WTC11 (cell line): ENCODE measurements around the gene CDH13. TPM values are rescaled to one million over a fixed set of nuclear protein-coding genes. Genes with fewer than 3 reads are reported as not detected.

Experiments used
- ATAC-seq: fragments of 200-7000 bp; cut with Tn5 transposase; 2 replicates; pipeline ENCODE4 v1.10.0; 2021; ENCODE audit warnings: mild to moderate bottlenecking, moderate library complexity
- CTCF ChIA-PET: fragments of 300-600 bp; sonication (Branson Sonifier 250); formaldehyde crosslinking; loops from one replicate; lab custom pipeline; 2021; ENCODE audit warnings: antibody characterized with exemption; lab: Charles Lee
- POLR2A ChIA-PET: fragments of 350-600 bp; sonication (Branson Sonifier 250); formaldehyde crosslinking; loops from one replicate; lab custom pipeline; 2021; ENCODE audit warnings: antibody characterized with exemption; lab: Charles Lee
- DNase-seq: peaks from one replicate; pipeline ENCODE4 v3.0.0; 2021; ENCODE audit warnings: low spot score
- H3K27ac Mint-ChIP-seq: 2 replicates; pipeline ENCODE4 v1.8.0; 2021; ENCODE audit warnings: mixed read lengths
- H3K27me3 Mint-ChIP-seq: 2 replicates; pipeline ENCODE4 v1.8.0; 2021; ENCODE audit warnings: low read depth, mild to moderate bottlenecking, moderate library complexity, mixed read lengths
- H3K36me3 Mint-ChIP-seq: 2 replicates; pipeline ENCODE4 v1.8.0; 2021; ENCODE audit warnings: mixed read lengths
- H3K4me1 Mint-ChIP-seq: 2 replicates; pipeline ENCODE4 v1.8.0; 2022; ENCODE audit warnings: mixed read lengths
- H3K4me3 Mint-ChIP-seq: 2 replicates; pipeline ENCODE4 v1.8.0; 2021; ENCODE audit warnings: mild to moderate bottlenecking, moderate library complexity, mixed read lengths
- H3K9me3 Mint-ChIP-seq: 2 replicates; pipeline ENCODE4 v1.8.0; 2021; ENCODE audit warnings: mixed read lengths
- ATF2 ChIP-seq: sonication (generic); formaldehyde crosslinking; IDR thresholded peaks from 2 replicates; pipeline ENCODE4 v1.8.1; 2022; ENCODE audit warnings: low read depth, missing genetic modification reagents, borderline replicate concordance
- CBFB ChIP-seq: sonication (generic); formaldehyde crosslinking; IDR thresholded peaks from 2 replicates; pipeline ENCODE4 v1.8.1; 2022; ENCODE audit warnings: mild to moderate bottlenecking, low read depth, missing genetic modification reagents
- CREM ChIP-seq: sonication (generic); formaldehyde crosslinking; IDR thresholded peaks from 2 replicates; pipeline ENCODE4 v1.8.1; 2022; ENCODE audit warnings: mild to moderate bottlenecking, missing genetic modification reagents, moderate library complexity
- EMX1 ChIP-seq: fragments of 250-450 bp; sonication (Bioruptor Pico); IDR thresholded peaks from 2 replicates; pipeline ENCODE4 v1.8.0; 2021; ENCODE audit warnings: mild to moderate bottlenecking
- ESRRA ChIP-seq: sonication (generic); formaldehyde crosslinking; IDR thresholded peaks from 2 replicates; pipeline ENCODE4 v1.8.1; 2022; ENCODE audit warnings: mild to moderate bottlenecking, missing genetic modification reagents, borderline replicate concordance
- GRHL2 ChIP-seq: fragments of 250-450 bp; sonication (Bioruptor Pico); IDR thresholded peaks from 2 replicates; pipeline ENCODE4 v1.8.0; 2022; ENCODE audit warnings: mild to moderate bottlenecking, moderate library complexity; ENCODE audit not compliant: insufficient replicate concordance, severe bottlenecking
- GTF2I ChIP-seq: fragments of 250-450 bp; sonication (Bioruptor Pico); conservative IDR thresholded peaks from 2 replicates; pipeline ENCODE4 v1.4.0; 2021; ENCODE audit warnings: mild to moderate bottlenecking
- JUN ChIP-seq: sonication (generic); formaldehyde crosslinking; IDR thresholded peaks from 2 replicates; pipeline ENCODE4 v1.8.0; 2023; ENCODE audit warnings: mild to moderate bottlenecking, missing genetic modification reagents
- MYBL2 ChIP-seq: sonication (generic); formaldehyde crosslinking; IDR thresholded peaks from 2 replicates; pipeline ENCODE4 v1.8.1; 2023; ENCODE audit warnings: mild to moderate bottlenecking, moderate library complexity, missing genetic modification reagents
- NFYB ChIP-seq: sonication (generic); formaldehyde crosslinking; conservative IDR thresholded peaks from 2 replicates; pipeline ENCODE4 v1.8.0; 2022; ENCODE audit warnings: low read depth, missing genetic modification reagents
- NR3C1 ChIP-seq: sonication (generic); formaldehyde crosslinking; conservative IDR thresholded peaks from 2 replicates; pipeline ENCODE4 v1.8.1; 2023; ENCODE audit warnings: low read depth, mild to moderate bottlenecking, missing genetic modification reagents
- PRRX2 ChIP-seq: fragments of 250-450 bp; sonication (Bioruptor Pico); IDR thresholded peaks from 2 replicates; pipeline ENCODE4 v1.8.0; 2021; ENCODE audit warnings: mild to moderate bottlenecking
- RORB ChIP-seq: fragments of 250-450 bp; sonication (Bioruptor Pico); IDR thresholded peaks from 2 replicates; pipeline ENCODE4 v1.9.0; 2021; ENCODE audit warnings: mild to moderate bottlenecking
- TP53 ChIP-seq: sonication (generic); formaldehyde crosslinking; IDR thresholded peaks from 2 replicates; pipeline ENCODE4 v1.8.1; 2023; ENCODE audit warnings: mild to moderate bottlenecking, missing genetic modification reagents
- ZBTB21 ChIP-seq: sonication (generic); formaldehyde crosslinking; IDR thresholded peaks from 2 replicates; pipeline ENCODE4 v1.8.1; 2023; ENCODE audit warnings: mild to moderate bottlenecking, missing genetic modification reagents, borderline replicate concordance
- ZNF121 ChIP-seq: sonication (generic); formaldehyde crosslinking; IDR thresholded peaks from 2 replicates; pipeline ENCODE4 v1.8.0; 2023; ENCODE audit warnings: missing genetic modification reagents
- ZNF263 ChIP-seq: sonication (generic); formaldehyde crosslinking; IDR thresholded peaks from 2 replicates; pipeline ENCODE4 v1.8.1; 2022; ENCODE audit warnings: low read depth, mild to moderate bottlenecking, moderate library complexity, missing genetic modification reagents
- ZNF317 ChIP-seq: sonication (generic); formaldehyde crosslinking; IDR thresholded peaks from 2 replicates; pipeline ENCODE4 v1.8.1; 2023; ENCODE audit warnings: low read depth, mild to moderate bottlenecking, moderate library complexity, missing genetic modification reagents, borderline replicate concordance
- ZNF396 ChIP-seq: fragments of 250-450 bp; sonication (Bioruptor Pico); IDR thresholded peaks from 2 replicates; pipeline ENCODE4 v1.8.0; 2021; ENCODE audit warnings: mild to moderate bottlenecking, moderate library complexity, borderline replicate concordance
- ZNF512 ChIP-seq: sonication (generic); formaldehyde crosslinking; IDR thresholded peaks from 2 replicates; pipeline ENCODE4 v1.8.1; 2022; ENCODE audit warnings: missing genetic modification reagents, borderline replicate concordance
- ZSCAN18 ChIP-seq: fragments of 250-450 bp; sonication (Bioruptor Pico); IDR thresholded peaks from 2 replicates; pipeline ENCODE4 v2.1.2; 2022; ENCODE audit warnings: mild to moderate bottlenecking, moderate library complexity
- total RNA-seq: library from RNA; stranded (reverse); gene quantifications from 3 replicates; pipeline ENCODE4 v1.2.3, GENCODE V29; 2021
- TF ChIP-seq, protein P1 (sequence below): sonication (generic); formaldehyde crosslinking; IDR thresholded peaks from 2 replicates; pipeline ENCODE4 v1.8.0; 2023; ENCODE audit warnings: missing genetic modification reagents, mild to moderate bottlenecking, borderline replicate concordance
- TF ChIP-seq, protein P2 (sequence below): fragments of 250-450 bp; sonication (Bioruptor Pico); IDR thresholded peaks from 2 replicates; pipeline ENCODE4 v1.8.0; 2021; ENCODE audit warnings: mild to moderate bottlenecking

CDH13 gene
- total RNA-seq, 1 experiment from 2014 or later, result 0.81 TPM

- CTCF ChIA-PET, result no interaction called here
- Mint-ChIP-seq H3K27ac (no peak overlapping the region), H3K4me1 (peaks cover 7% of the 10 kb centered on the region), H3K36me3 (no peaks in the 10 kb centered on the region), H3K27me3 (no peaks in the 10 kb centered on the region; the same call in 1 of the 2 replicates), H3K9me3 (peaks cover 5% of the 10 kb centered on the region), H3K4me3 (no peak overlapping the region)
- POLR2A ChIA-PET, result no interaction called here
- TF ChIP-seq JUN (no peak), MYBL2 (CRISPR knock-in tag) (no peak), ZSCAN18 (no peak), ZNF317 (CRISPR knock-in tag) (no peak), TP53 (CRISPR knock-in tag) (no peak), PRRX2 (CRISPR knock-in tag) (no peak), ZBTB21 (CRISPR knock-in tag) (no peak), NFYB (CRISPR knock-in tag) (no peak), ESRRA (no peak), CBFB (CRISPR knock-in tag) (no peak), GRHL2 (no peak), EMX1 (CRISPR knock-in tag) (no peak), ZNF512 (CRISPR knock-in tag) (no peak), ZNF263 (CRISPR knock-in tag) (no peak), ZNF396 (CRISPR knock-in tag) (no peak), GTF2I (CRISPR knock-in tag) (no peak)
- TF ChIP-seq, protein P1, sequence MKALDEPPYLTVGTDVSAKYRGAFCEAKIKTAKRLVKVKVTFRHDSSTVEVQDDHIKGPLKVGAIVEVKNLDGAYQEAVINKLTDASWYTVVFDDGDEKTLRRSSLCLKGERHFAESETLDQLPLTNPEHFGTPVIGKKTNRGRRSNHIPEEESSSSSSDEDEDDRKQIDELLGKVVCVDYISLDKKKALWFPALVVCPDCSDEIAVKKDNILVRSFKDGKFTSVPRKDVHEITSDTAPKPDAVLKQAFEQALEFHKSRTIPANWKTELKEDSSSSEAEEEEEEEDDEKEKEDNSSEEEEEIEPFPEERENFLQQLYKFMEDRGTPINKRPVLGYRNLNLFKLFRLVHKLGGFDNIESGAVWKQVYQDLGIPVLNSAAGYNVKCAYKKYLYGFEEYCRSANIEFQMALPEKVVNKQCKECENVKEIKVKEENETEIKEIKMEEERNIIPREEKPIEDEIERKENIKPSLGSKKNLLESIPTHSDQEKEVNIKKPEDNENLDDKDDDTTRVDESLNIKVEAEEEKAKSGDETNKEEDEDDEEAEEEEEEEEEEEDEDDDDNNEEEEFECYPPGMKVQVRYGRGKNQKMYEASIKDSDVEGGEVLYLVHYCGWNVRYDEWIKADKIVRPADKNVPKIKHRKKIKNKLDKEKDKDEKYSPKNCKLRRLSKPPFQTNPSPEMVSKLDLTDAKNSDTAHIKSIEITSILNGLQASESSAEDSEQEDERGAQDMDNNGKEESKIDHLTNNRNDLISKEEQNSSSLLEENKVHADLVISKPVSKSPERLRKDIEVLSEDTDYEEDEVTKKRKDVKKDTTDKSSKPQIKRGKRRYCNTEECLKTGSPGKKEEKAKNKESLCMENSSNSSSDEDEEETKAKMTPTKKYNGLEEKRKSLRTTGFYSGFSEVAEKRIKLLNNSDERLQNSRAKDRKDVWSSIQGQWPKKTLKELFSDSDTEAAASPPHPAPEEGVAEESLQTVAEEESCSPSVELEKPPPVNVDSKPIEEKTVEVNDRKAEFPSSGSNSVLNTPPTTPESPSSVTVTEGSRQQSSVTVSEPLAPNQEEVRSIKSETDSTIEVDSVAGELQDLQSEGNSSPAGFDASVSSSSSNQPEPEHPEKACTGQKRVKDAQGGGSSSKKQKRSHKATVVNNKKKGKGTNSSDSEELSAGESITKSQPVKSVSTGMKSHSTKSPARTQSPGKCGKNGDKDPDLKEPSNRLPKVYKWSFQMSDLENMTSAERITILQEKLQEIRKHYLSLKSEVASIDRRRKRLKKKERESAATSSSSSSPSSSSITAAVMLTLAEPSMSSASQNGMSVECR, result no peak
- TF ChIP-seq, protein P2, sequence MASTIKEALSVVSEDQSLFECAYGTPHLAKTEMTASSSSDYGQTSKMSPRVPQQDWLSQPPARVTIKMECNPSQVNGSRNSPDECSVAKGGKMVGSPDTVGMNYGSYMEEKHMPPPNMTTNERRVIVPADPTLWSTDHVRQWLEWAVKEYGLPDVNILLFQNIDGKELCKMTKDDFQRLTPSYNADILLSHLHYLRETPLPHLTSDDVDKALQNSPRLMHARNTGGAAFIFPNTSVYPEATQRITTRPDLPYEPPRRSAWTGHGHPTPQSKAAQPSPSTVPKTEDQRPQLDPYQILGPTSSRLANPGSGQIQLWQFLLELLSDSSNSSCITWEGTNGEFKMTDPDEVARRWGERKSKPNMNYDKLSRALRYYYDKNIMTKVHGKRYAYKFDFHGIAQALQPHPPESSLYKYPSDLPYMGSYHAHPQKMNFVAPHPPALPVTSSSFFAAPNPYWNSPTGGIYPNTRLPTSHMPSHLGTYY, result no peak
- ATAC-seq (no peak), DNase-seq (no peak)
Measured at GRCh38 chr16:82694239-82694874, 67.6 kb downstream of the CDH13 start.

- Mint-ChIP-seq H3K4me1 (peaks cover 6% of the 10 kb centered on the region), H3K27me3 (no peaks in the 10 kb centered on the region; the same call in 1 of the 2 replicates), H3K4me3 (no peak overlapping the region), H3K27ac (no peak overlapping the region), H3K9me3 (peaks cover 5% of the 10 kb centered on the region), H3K36me3 (no peaks in the 10 kb centered on the region)
- ATAC-seq (no peak), DNase-seq (no peak)
- POLR2A ChIA-PET, result no interaction called here
- CTCF ChIA-PET, result no interaction called here
- TF ChIP-seq ATF2 (CRISPR knock-in tag) (no peak), CREM (CRISPR knock-in tag) (no peak), RORB (no peak), ZNF121 (CRISPR knock-in tag) (no peak), NR3C1 (CRISPR knock-in tag) (no peak), PRRX2 (CRISPR knock-in tag) (no peak), ZBTB21 (CRISPR knock-in tag) (no peak)
Measured at GRCh38 chr16:82695806-82696205, 69.0 kb downstream of the CDH13 start.
